ENCODE data around the gene FLG.

Gene FLG

DNA sequence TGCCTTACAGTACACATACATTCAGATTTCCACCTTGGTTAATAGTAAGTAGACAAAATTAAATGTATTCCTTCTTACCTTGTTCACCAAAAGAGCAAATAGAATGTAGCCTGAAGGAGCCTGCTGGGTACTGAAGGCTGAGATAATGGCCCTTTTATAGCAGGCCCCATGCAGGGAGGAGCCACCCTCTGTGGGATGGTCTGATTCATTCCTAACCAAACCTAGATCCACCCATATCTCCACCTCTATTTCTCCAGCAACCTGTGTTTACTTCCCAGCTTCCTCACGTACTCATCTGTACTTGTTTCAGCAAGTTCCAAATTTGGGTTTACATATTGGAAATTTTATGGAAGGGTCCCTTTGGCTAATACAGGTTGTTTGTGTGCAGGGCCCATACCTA lies at the start of gene FLG:
TSS of gene FLG (minus strand) at position 129 of the 400 bp plus-strand sequence. CDS start 9,783 bp downstream, outside the sequence.
- no peaks in the 10 kb centered on the region for H3K27me3 ChIP-seq (ENCODE audit: control insufficient read depth, insufficient read depth, low read length)
- H3K4me3 ChIP-seq (ENCODE audit: low read depth, low read length) = no peak within 1 kb of the TSS
- H3K27ac ChIP-seq (ENCODE audit: low read depth, low read length) = no peak within 1 kb of the TSS
- H3K9me3 ChIP-seq (ENCODE audit: control insufficient read depth, insufficient read depth, low read length) = peaks cover 90% of the 10 kb centered on the region
- H3K9ac ChIP-seq (ENCODE audit: low read depth, low read length) = no peak within 1 kb of the TSS
- no peaks in the 10 kb centered on the region for H3K36me3 ChIP-seq (ENCODE audit: control insufficient read depth, insufficient read depth, low read length)
- H3K4me1 ChIP-seq (ENCODE audit: control insufficient read depth, insufficient read depth, low read length) = no peaks in the 10 kb centered on the region

DNA sequence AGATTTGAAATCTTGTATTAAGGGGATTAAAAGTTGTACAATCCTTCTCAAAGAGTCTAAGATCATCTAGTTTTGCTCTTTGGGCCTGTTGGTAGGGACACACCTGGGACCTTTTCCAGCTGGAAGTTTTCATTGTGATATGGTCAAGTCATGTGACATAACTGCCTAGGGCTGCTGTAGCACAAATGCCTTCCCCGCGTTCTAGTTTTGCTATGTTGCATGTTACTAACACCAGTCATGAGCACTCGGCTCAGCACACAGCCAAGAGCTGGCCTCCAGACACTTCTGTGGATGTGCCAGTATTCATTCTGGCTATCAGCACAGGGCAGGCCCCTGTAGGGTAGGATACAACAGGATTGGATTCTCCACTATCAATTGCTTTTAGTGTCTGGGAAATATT lies 49.4 kb upstream of the FLG start:
- Histone ChIP-seq H3K9me3 (ENCODE audit: control insufficient read depth, insufficient read depth, low read length) (peaks cover 91% of the 10 kb centered on the region), H3K36me3 (ENCODE audit: control insufficient read depth, insufficient read depth, low read length) (no peaks in the 10 kb centered on the region), H3K27ac (ENCODE audit: low read depth, low read length) (no peak overlapping the region), H3K27me3 (ENCODE audit: control insufficient read depth, insufficient read depth, low read length) (no peaks in the 10 kb centered on the region), H3K4me1 (ENCODE audit: control insufficient read depth, insufficient read depth, low read length) (no peaks in the 10 kb centered on the region), H3K9ac (ENCODE audit: low read depth, low read length) (no peak overlapping the region), H3K4me3 (ENCODE audit: low read depth, low read length) (no peak overlapping the region)

- no peak overlapping the region for H3K9ac ChIP-seq (ENCODE audit: low read depth, low read length)
- H3K27ac ChIP-seq (ENCODE audit: low read depth, low read length) = no peak overlapping the region
- H3K27me3 ChIP-seq (ENCODE audit: control insufficient read depth, insufficient read depth, low read length) = no peaks in the 10 kb centered on the region
- H3K36me3 ChIP-seq (ENCODE audit: control insufficient read depth, insufficient read depth, low read length) = no peaks in the 10 kb centered on the region
- H3K4me3 ChIP-seq (ENCODE audit: low read depth, low read length) = no peak overlapping the region
- H3K9me3 ChIP-seq (ENCODE audit: control insufficient read depth, insufficient read depth, low read length) = peaks cover 91% of the 10 kb centered on the region
- H3K4me1 ChIP-seq (ENCODE audit: control insufficient read depth, insufficient read depth, low read length) = no peaks in the 10 kb centered on the region
These were observed 47.6 kb upstream of the FLG start for GRCh38 chr1:152372672-152373071.

DNA sequence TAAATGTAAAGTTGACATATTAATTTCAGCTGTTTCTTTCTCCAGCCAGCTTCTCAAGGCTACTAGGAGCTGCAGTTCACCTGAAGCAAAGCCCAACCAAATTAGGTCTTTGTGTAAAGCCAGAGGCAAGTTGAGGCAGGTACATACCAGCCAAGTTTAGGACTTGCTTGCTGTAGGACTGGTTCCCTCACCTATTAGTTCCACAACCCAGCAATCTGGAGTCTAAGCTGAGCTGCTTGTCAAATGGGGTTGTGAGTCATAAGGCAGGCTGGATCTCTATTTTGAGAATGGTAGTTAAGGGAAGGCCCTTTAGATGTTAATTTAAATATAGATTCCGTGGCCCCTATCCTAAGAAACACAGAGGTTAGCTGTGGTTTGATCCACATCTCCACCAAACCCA lies 42.4 kb upstream of the FLG start:
- H3K27me3 ChIP-seq (ENCODE audit: control insufficient read depth, insufficient read depth, low read length) = no peaks in the 10 kb centered on the region
- no peak overlapping the region for H3K9ac ChIP-seq (ENCODE audit: low read depth, low read length)
- H3K4me3 ChIP-seq (ENCODE audit: low read depth, low read length) = no peak overlapping the region; the same call in 1 of the 2 replicates
- no peaks in the 10 kb centered on the region for H3K36me3 ChIP-seq (ENCODE audit: control insufficient read depth, insufficient read depth, low read length)
- H3K4me1 ChIP-seq (ENCODE audit: control insufficient read depth, insufficient read depth, low read length) = no peaks in the 10 kb centered on the region
- H3K9me3 ChIP-seq (ENCODE audit: control insufficient read depth, insufficient read depth, low read length) = peaks cover 88% of the 10 kb centered on the region
- H3K27ac ChIP-seq (ENCODE audit: low read depth, low read length) = no peak overlapping the region

DNA sequence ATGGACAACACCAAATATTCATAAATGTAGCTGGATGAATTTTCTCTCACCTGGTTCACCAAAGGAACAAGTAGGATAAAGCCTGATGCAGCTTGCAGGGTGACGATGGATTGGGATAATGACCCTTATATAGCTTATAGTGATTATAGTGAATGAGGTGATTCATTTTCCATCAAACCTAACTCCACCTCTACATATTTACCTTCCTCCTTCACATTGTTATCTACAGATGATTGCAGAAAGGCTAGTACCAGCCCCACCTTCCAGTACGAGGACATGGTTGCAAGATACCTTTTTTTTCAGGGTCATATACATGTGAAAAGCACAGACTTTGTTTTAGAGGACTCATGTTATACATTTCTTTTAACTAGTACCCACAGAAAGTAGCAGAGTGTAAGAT lies 34.9 kb upstream of the FLG start, which contains the start of gene FLG2:
TSS of gene FLG2 (minus strand) at position 101 of the 400 bp plus-strand sequence. CDS start 1,122 bp downstream, outside the sequence.
- no peaks in the 10 kb centered on the region for H3K36me3 ChIP-seq (ENCODE audit: control insufficient read depth, insufficient read depth, low read length)
- H3K9me3 ChIP-seq (ENCODE audit: control insufficient read depth, insufficient read depth, low read length) = peaks cover 90% of the 10 kb centered on the region
- no peak within 1 kb of the TSS for H3K9ac ChIP-seq (ENCODE audit: low read depth, low read length)
- H3K4me3 ChIP-seq (ENCODE audit: low read depth, low read length) = no peak within 1 kb of the TSS
- H3K27me3 ChIP-seq (ENCODE audit: control insufficient read depth, insufficient read depth, low read length) = no peaks in the 10 kb centered on the region
- H3K27ac ChIP-seq (ENCODE audit: low read depth, low read length) = no peak within 1 kb of the TSS
- H3K4me1 ChIP-seq (ENCODE audit: control insufficient read depth, insufficient read depth, low read length) = no peaks in the 10 kb centered on the region

GRCh38 chr1:152356736-152357135 lies 31.7 kb upstream of the FLG start:
- no peaks in the 10 kb centered on the region for H3K4me1 ChIP-seq (ENCODE audit: control insufficient read depth, insufficient read depth, low read length)
- no peaks in the 10 kb centered on the region for H3K36me3 ChIP-seq (ENCODE audit: control insufficient read depth, insufficient read depth, low read length)
- H3K27ac ChIP-seq (ENCODE audit: low read depth, low read length) = no peak overlapping the region
- H3K9ac ChIP-seq (ENCODE audit: low read depth, low read length) = no peak overlapping the region
- no peak overlapping the region for H3K4me3 ChIP-seq (ENCODE audit: low read depth, low read length)
- peaks cover 93% of the 10 kb centered on the region for H3K9me3 ChIP-seq (ENCODE audit: control insufficient read depth, insufficient read depth, low read length)
- H3K27me3 ChIP-seq (ENCODE audit: control insufficient read depth, insufficient read depth, low read length) = no peaks in the 10 kb centered on the region

DNA sequence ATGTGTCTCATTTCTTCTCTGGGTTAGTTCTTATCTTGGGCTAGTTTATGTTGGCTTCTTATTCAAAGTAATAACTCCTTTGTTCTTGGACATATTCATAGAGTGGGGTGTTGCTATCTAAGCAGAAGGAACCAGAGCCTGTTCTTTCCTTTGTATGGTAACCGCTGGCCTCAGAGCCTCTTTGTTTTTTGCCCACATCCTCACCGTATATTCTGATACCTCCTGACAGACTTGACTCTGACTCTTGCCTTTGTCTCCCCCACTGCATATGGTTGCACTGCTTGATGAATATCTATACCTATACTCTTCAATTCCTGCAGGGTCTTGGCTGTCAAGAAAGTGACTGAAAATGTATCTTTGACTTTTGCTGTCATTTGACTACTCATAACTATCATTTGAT lies 24.6 kb upstream of the FLG start:
- no peaks in the 10 kb centered on the region for H3K36me3 ChIP-seq (ENCODE audit: control insufficient read depth, insufficient read depth, low read length)
- peaks cover 80% of the 10 kb centered on the region for H3K9me3 ChIP-seq (ENCODE audit: control insufficient read depth, insufficient read depth, low read length)

GRCh38 chr1:152348447-152348846 lies 23.4 kb upstream of the FLG start:
- Histone ChIP-seq H3K4me3 (ENCODE audit: low read depth, low read length) (no peak overlapping the region), H3K27ac (ENCODE audit: low read depth, low read length) (no peak overlapping the region), H3K27me3 (ENCODE audit: control insufficient read depth, insufficient read depth, low read length) (no peaks in the 10 kb centered on the region), H3K9me3 (ENCODE audit: control insufficient read depth, insufficient read depth, low read length) (peaks cover 80% of the 10 kb centered on the region), H3K4me1 (ENCODE audit: control insufficient read depth, insufficient read depth, low read length) (no peaks in the 10 kb centered on the region), H3K36me3 (ENCODE audit: control insufficient read depth, insufficient read depth, low read length) (no peaks in the 10 kb centered on the region), H3K9ac (ENCODE audit: low read depth, low read length) (no peak overlapping the region)

More for the DNA sequence above, 24.6 kb upstream of the FLG start:
- Histone ChIP-seq H3K27me3 (ENCODE audit: control insufficient read depth, insufficient read depth, low read length) (no peaks in the 10 kb centered on the region), H3K27ac (ENCODE audit: low read depth, low read length) (no peak overlapping the region), H3K4me1 (ENCODE audit: control insufficient read depth, insufficient read depth, low read length) (no peaks in the 10 kb centered on the region), H3K4me3 (ENCODE audit: low read depth, low read length) (no peak overlapping the region), H3K9ac (ENCODE audit: low read depth, low read length) (no peak overlapping the region)

DNA sequence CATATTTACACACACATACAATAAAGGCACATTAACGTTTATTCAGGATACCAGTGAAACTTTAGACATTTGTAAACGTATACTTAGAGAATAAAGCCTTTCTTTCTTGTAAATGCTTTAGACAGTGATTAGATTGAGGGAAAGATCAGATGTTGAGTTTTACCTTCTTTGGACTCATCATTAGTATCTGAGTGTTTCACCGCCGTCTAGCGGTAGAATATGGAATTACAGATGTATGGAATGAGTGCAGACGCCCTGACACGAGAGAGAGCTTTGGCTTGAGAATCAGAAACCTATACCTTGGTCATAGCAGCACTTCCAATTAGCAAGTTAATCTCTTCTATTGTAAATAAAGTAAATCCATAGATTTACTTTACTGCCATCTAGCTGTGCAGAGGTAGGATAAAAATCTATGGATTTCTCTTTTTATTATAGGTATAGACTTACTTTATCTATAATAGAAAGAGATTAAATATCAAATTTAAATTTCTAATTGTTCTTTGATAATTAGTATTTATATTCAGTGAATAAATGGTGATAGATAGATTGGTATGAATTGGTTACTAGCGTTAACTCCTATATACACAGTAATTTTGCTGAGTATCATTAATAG lies 22.2 kb upstream of the FLG start:
- Histone ChIP-seq H3K27me3 (ENCODE audit: control insufficient read depth, insufficient read depth, low read length) (no peaks in the 10 kb centered on the region), H3K4me1 (ENCODE audit: control insufficient read depth, insufficient read depth, low read length) (no peaks in the 10 kb centered on the region), H3K36me3 (ENCODE audit: control insufficient read depth, insufficient read depth, low read length) (no peaks in the 10 kb centered on the region), H3K9me3 (ENCODE audit: control insufficient read depth, insufficient read depth, low read length) (peaks cover 80% of the 10 kb centered on the region), H3K9ac (ENCODE audit: low read depth, low read length) (no peak overlapping the region), H3K27ac (ENCODE audit: low read depth, low read length) (no peak overlapping the region), H3K4me3 (ENCODE audit: low read depth, low read length) (no peak overlapping the region)

DNA sequence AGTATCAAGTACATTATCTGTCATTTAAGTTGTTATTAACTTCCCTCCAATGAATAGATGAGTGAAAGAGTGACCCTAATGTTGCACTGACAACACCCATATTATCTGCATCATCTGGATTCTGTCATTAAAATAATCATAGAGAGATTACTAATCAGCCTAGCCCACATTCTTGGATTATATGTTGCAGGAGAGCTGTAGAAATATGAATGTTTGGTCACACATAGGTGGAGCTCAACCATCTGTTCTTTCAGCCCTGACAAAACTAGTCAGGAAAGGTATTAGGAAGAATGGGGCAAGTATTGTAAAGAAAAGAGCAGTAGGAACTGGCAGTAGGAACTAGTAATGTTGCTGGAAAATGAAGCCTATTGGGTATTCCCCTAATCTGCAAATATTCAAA lies 19.4 kb upstream of the FLG start:
- no peaks in the 10 kb centered on the region for H3K36me3 ChIP-seq (ENCODE audit: control insufficient read depth, insufficient read depth, low read length)
- H3K9ac ChIP-seq (ENCODE audit: low read depth, low read length) = no peak overlapping the region
- peaks cover 74% of the 10 kb centered on the region for H3K9me3 ChIP-seq (ENCODE audit: control insufficient read depth, insufficient read depth, low read length)
- H3K27ac ChIP-seq (ENCODE audit: low read depth, low read length) = no peak overlapping the region
- H3K27me3 ChIP-seq (ENCODE audit: control insufficient read depth, insufficient read depth, low read length) = no peaks in the 10 kb centered on the region
- H3K4me1 ChIP-seq (ENCODE audit: control insufficient read depth, insufficient read depth, low read length) = no peaks in the 10 kb centered on the region
- no peak overlapping the region for H3K4me3 ChIP-seq (ENCODE audit: low read depth, low read length)

DNA sequence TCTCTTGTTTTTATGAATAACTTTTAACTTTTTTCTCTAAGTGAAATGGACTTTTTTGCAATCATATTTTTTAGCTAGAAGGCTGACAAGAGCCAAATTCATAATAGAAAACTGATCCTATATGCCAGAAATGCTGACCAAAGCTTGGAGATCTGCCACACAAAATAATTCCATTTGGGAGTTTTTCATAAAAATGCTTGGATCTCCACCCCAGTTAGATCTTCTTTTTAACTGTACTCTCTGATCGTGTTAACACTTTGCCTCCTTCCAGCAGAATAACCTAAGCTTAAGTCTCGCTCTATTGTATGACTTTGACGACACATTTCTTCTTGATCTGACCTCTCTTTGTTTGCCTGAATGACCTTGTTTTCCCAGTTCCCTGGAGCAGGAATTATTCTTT lies 18.0 kb upstream of the FLG start:
- H3K27ac ChIP-seq (ENCODE audit: low read depth, low read length) = no peak overlapping the region

More for the DNA sequence above, 18.0 kb upstream of the FLG start:
- no peak overlapping the region for H3K9ac ChIP-seq (ENCODE audit: low read depth, low read length)
- H3K4me1 ChIP-seq (ENCODE audit: control insufficient read depth, insufficient read depth, low read length) = no peaks in the 10 kb centered on the region
- H3K9me3 ChIP-seq (ENCODE audit: control insufficient read depth, insufficient read depth, low read length) = peaks cover 73% of the 10 kb centered on the region
- no peak overlapping the region for H3K4me3 ChIP-seq (ENCODE audit: low read depth, low read length)
- no peaks in the 10 kb centered on the region for H3K36me3 ChIP-seq (ENCODE audit: control insufficient read depth, insufficient read depth, low read length)
- H3K27me3 ChIP-seq (ENCODE audit: control insufficient read depth, insufficient read depth, low read length) = no peaks in the 10 kb centered on the region
